ENCODE data around the gene LRMDA.

The LRMDA gene

GRCh38 chr10:76454506-76455140, 1023.2 kb downstream of the LRMDA start:
- H3K27ac ChIP-seq: no peak overlapping the region
- H3K4me2 ChIP-seq (ENCODE audit: low read length): no peak overlapping the region
- TF ChIP-seq CTCF (IDR thresholded peaks at IDR 0.05): no peak
- no peak overlapping the region for H3K9ac ChIP-seq
- H2AFZ ChIP-seq: no peak overlapping the region
- H3K27me3 ChIP-seq (ENCODE audit: control insufficient read depth, insufficient read depth, low read length): no peaks in the 10 kb centered on the region
- no peaks in the 10 kb centered on the region for H3K4me1 ChIP-seq
- H3K79me2 ChIP-seq: no peaks in the 10 kb centered on the region
- H3K36me3 ChIP-seq (ENCODE audit: control insufficient read depth, insufficient read depth, low read length): no peaks in the 10 kb centered on the region
- no peaks in the 10 kb centered on the region for H3K9me3 ChIP-seq (ENCODE audit: control insufficient read depth, low read length)
- no peak overlapping the region for H3K4me3 ChIP-seq (ENCODE audit: low read depth, low read length)

DNA sequence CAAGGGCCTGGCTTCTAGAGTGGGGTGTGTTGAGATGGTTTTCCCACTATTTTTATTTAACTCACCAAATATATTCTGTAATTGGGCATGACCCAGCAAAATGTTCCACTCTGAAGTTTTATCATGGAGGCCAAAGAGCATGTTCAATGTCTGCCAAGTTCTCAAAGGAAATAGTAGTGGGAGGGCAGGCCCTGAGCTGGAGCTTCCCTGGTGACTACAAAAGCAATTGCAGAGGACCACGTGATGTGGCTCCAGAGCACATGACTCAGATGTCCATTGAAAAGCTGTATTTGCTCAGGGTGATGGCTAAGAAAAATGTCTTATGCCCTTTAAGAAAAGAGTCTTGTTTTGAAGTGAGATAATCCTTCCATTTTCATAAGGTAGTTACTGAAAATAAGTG, 1024.8 kb downstream of the LRMDA start:
- Histone ChIP-seq H3K9me3 (ENCODE audit: control insufficient read depth, low read length) (no peaks in the 10 kb centered on the region), H3K27me3 (ENCODE audit: control insufficient read depth, insufficient read depth, low read length) (no peaks in the 10 kb centered on the region), H3K27ac (no peak overlapping the region), H3K4me2 (ENCODE audit: low read length) (no peak overlapping the region), H3K4me1 (no peaks in the 10 kb centered on the region), H3K9ac (no peak overlapping the region), H3K4me3 (ENCODE audit: low read depth, low read length) (no peak overlapping the region), H3K36me3 (ENCODE audit: control insufficient read depth, insufficient read depth, low read length) (no peaks in the 10 kb centered on the region), H2AFZ (no peak overlapping the region), H3K79me2 (no peaks in the 10 kb centered on the region)
- TF ChIP-seq CTCF (IDR thresholded peaks at IDR 0.05): no peak

DNA sequence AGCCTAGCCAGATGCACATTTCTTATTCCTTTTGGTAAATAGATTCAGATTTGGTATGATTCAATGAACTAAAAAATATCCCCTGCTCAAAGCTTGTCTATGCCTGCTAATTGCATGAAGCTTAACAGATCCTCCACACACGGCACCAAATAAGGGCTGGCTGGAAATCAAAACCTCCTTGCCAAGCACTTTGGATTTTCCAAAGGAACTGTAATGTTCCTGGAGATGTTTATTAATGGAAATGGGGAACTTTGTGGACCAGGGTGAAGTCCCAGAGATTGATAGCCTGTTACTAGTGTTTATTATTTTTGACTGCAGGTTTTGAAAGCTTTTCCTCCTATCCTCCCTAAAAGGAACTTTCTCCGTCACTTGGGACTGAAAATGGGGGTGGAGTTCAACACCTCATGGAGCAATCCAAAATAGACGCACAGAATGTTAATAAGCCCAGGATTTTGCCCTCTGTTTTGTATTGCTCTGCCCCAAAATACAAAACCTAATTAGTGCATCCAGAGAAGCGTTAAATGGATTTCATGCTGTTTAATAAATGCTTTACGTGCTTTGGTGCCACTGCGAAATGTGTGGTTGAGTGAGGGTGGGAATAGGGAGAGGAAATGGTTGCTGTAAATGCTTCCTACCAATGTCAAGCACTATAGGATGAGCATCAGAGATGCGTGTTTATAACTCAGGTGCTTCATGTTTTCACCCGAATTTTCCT, 1027.7 kb downstream of the LRMDA start:
- no peak overlapping the region for H3K9ac ChIP-seq
- no peak for TF ChIP-seq CTCF (IDR thresholded peaks at IDR 0.05)
- H3K4me2 ChIP-seq (ENCODE audit: low read length): no peak overlapping the region
- H3K79me2 ChIP-seq: no peaks in the 10 kb centered on the region
- H3K4me1 ChIP-seq: no peaks in the 10 kb centered on the region
- H3K27ac ChIP-seq: no peak overlapping the region
- H3K4me3 ChIP-seq (ENCODE audit: low read depth, low read length): no peak overlapping the region
- H3K9me3 ChIP-seq (ENCODE audit: control insufficient read depth, low read length): no peaks in the 10 kb centered on the region
- no peaks in the 10 kb centered on the region for H3K27me3 ChIP-seq (ENCODE audit: control insufficient read depth, insufficient read depth, low read length)
- no peak overlapping the region for H2AFZ ChIP-seq
- H3K36me3 ChIP-seq (ENCODE audit: control insufficient read depth, insufficient read depth, low read length): no peaks in the 10 kb centered on the region

DNA sequence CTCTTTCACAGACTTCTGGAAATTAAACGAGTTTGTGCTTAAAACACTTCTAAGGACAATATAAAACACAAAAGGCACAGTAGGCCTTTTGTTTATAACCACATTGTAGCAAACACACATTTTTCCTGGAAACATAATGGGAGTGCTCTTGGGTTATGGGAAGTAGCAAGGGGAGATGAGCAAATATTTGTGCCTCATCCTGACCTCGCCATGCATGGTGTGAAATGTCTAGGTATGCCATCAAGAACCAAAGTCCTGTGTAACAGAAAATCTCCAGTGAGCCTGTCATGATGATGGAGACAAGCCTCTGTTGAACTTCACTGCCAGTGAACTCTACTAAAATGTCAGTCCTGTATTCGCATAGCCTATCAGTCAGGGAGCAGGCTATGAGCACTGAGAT, 1029.6 kb downstream of the LRMDA start:
- Histone ChIP-seq H3K4me1 (no peaks in the 10 kb centered on the region), H2AFZ (no peak overlapping the region), H3K36me3 (ENCODE audit: control insufficient read depth, insufficient read depth, low read length) (no peaks in the 10 kb centered on the region), H3K79me2 (no peaks in the 10 kb centered on the region), H3K4me2 (ENCODE audit: low read length) (no peak overlapping the region), H3K4me3 (ENCODE audit: low read depth, low read length) (no peak overlapping the region), H3K27me3 (ENCODE audit: control insufficient read depth, insufficient read depth, low read length) (no peaks in the 10 kb centered on the region), H3K9ac (no peak overlapping the region), H3K9me3 (ENCODE audit: control insufficient read depth, low read length) (no peaks in the 10 kb centered on the region), H3K27ac (no peak overlapping the region)
- TF ChIP-seq CTCF (IDR thresholded peaks at IDR 0.05): no peak

- H3K9me3 ChIP-seq (ENCODE audit: control insufficient read depth, low read length): no peaks in the 10 kb centered on the region
- H3K4me1 ChIP-seq: no peaks in the 10 kb centered on the region
- H3K27ac ChIP-seq: no peak overlapping the region
- H3K4me2 ChIP-seq (ENCODE audit: low read length): no peak overlapping the region
- no peaks in the 10 kb centered on the region for H3K79me2 ChIP-seq
- H3K36me3 ChIP-seq (ENCODE audit: control insufficient read depth, insufficient read depth, low read length): no peaks in the 10 kb centered on the region
- no peaks in the 10 kb centered on the region for H3K27me3 ChIP-seq (ENCODE audit: control insufficient read depth, insufficient read depth, low read length)
- no peak overlapping the region for H2AFZ ChIP-seq
- H3K9ac ChIP-seq: no peak overlapping the region
- no peak overlapping the region for H3K4me3 ChIP-seq (ENCODE audit: low read depth, low read length)
- no peak for TF ChIP-seq CTCF (IDR thresholded peaks at IDR 0.05)
Measured at GRCh38 chr10:76463111-76463510, 1031.7 kb downstream of the LRMDA start.

All from parathyroid adenoma (tissue), 2 donors.